ENCODE data around the gene WASF2.

DNA sequence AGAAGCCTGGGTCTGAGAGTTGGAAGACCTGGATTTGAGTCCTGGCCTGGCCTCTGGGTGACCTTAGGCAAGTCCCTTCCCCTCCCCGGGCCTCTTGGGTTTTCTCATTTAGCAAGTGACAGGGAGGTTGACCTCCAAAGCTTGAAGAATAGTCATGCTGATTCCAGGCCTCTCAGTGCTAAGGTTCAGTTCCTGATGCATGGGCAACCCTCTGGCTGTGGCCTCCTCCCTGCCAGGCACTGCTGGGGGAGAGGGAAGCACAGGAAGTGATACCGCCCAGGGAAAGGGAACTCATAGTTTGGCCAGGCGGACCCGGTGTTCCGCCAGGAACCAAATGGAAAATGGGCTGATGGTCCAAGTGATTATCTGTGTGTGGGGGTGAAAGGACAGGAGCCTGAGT lies 23.6 kb upstream of the WASF2 start:
- TF ChIP-seq, protein P1, sequence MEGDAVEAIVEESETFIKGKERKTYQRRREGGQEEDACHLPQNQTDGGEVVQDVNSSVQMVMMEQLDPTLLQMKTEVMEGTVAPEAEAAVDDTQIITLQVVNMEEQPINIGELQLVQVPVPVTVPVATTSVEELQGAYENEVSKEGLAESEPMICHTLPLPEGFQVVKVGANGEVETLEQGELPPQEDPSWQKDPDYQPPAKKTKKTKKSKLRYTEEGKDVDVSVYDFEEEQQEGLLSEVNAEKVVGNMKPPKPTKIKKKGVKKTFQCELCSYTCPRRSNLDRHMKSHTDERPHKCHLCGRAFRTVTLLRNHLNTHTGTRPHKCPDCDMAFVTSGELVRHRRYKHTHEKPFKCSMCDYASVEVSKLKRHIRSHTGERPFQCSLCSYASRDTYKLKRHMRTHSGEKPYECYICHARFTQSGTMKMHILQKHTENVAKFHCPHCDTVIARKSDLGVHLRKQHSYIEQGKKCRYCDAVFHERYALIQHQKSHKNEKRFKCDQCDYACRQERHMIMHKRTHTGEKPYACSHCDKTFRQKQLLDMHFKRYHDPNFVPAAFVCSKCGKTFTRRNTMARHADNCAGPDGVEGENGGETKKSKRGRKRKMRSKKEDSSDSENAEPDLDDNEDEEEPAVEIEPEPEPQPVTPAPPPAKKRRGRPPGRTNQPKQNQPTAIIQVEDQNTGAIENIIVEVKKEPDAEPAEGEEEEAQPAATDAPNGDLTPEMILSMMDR (IDR thresholded peaks at IDR 0.05; ENCODE audit: low read depth, low read length): no peak
- TF ChIP-seq POLR2A (IDR thresholded peaks at IDR 0.05; ENCODE audit: extremely low read depth, insufficient read length): no peak
